GM12801 (cell line): Measurements from ENCODE around the gene LAMB4.

Source experiments
- CTCF ChIP-seq: IDR thresholded peaks from one replicate; pipeline ENCODE4 v1.5.1; 2011; ENCODE audit warnings: control low read depth; ENCODE audit not compliant: insufficient read length; ENCODE audit errors: extremely low read depth

Gene LAMB4

GRCh38 chr7:108142675-108143259, 12.6 kb upstream of the LAMB4 start:
- no peak for TF ChIP-seq CTCF

GRCh38 chr7:108142180-108142579, 12.0 kb upstream of the LAMB4 start:
- TF ChIP-seq CTCF: no peak

- no peak for TF ChIP-seq CTCF
Measured at GRCh38 chr7:108140671-108141070, 10.5 kb upstream of the LAMB4 start.

DNA sequence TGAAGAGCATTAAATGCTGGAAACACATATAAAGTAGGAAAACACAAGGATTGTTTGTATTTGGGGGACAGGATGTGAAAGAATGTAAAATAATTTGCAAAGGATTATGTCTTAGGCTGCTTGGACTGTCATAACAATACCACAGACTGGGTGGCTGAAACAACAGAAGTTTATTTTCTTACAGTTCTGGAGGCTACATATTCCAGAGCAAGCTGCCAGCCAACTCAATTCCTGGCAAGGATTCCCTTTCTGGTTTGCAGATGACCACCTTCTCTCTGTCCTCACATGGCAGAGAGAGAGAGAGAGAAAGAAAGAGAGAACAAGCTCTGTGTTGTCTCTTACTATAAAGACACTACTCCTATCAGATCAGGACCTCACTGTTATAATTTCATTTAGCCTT, 8.8 kb upstream of the LAMB4 start:
- TF ChIP-seq CTCF: no peak

- TF ChIP-seq CTCF: no peak
Measured at GRCh38 chr7:108137993-108138392, 7.8 kb upstream of the LAMB4 start.

DNA sequence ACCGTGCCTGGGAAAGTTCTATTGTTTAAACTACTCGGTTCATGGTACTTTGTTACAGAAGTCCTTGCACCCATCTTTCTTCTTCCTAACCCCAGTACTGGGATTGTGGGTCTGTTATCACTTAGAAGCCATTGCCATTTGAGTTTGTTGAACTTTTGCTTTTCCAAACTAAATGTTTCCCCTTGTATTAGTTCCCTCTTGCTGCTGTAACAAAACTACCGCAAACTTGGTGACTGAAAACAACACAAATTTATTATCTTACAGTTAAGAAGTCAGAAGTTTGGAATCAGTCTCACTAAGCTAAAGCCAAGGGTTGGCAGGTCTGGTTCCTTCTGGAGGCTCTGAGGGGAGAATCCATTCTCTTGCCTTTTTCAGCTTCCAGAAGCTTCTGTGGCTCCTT, 6.9 kb upstream of the LAMB4 start:
- TF ChIP-seq CTCF: no peak

GRCh38 chr7:108136191-108136688, 6.1 kb upstream of the LAMB4 start:
- TF ChIP-seq CTCF: no peak
